ENCODE measurements around the gene TUBA1A.

Gene TUBA1A

DNA sequence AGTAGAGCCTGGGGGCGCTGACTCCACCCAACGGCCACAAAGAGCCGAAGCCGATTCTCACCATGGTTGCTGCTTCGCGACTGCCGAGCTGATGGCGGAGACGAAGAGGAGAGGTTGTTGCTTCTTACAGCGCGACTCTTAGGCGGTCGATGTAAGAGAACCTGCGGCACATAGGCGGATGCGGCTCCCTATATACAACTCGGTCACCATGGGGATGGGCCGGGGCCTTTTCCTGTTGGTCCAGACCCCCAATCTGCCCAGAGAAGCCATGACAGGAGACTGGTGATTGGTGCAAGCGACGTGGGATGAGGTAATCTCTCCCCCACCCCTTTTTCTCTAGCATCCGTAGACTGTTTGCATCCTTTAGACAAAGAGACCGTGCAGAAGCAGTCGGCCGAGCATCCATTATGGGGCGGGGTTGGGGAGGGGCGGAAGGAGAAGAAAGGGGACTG is at the start of gene TUBA1A (continued):
- TF ChIP-seq PRDM10 (tag by site-specific recombination; IDR thresholded peaks at IDR 0.05) (peak; percentile 22; the same call in 1 of the 2 replicates), ZNF561 (tag by site-specific recombination; IDR thresholded peaks at IDR 0.05; ENCODE audit: borderline replicate concordance) (no peak), ZNF433 (tag by site-specific recombination; IDR thresholded peaks at IDR 0.05; ENCODE audit: low read depth) (no peak), PATZ1 (tag by site-specific recombination; IDR thresholded peaks at IDR 0.05) (no peak; the same call in 1 of the 2 replicates), ZNF623 (tag by site-specific recombination; IDR thresholded peaks at IDR 0.05) (no peak), PRDM1 (tag by site-specific recombination; IDR thresholded peaks at IDR 0.05) (no peak), ZNF221 (tag by site-specific recombination; IDR thresholded peaks at IDR 0.05; ENCODE audit: borderline replicate concordance) (no peak), ZNF266 (tag by site-specific recombination; IDR thresholded peaks at IDR 0.05; ENCODE audit: low read depth) (no peak), ZNF544 (tag by site-specific recombination; IDR thresholded peaks at IDR 0.05) (no peak), ZNF521 (tag by site-specific recombination; IDR thresholded peaks at IDR 0.05) (no peak), IKZF3 (tag by site-specific recombination; IDR thresholded peaks at IDR 0.05) (no peak), KLF16 (tag by site-specific recombination; IDR thresholded peaks at IDR 0.05) (no peak), EGR2 (tag by site-specific recombination; IDR thresholded peaks at IDR 0.05; ENCODE audit: low read depth) (no peak), ZNF341 (tag by site-specific recombination; IDR thresholded peaks at IDR 0.05; ENCODE audit: low read depth) (no peak), SP7 (tag by site-specific recombination; IDR thresholded peaks at IDR 0.05) (peak; percentile 44; the same call in 1 of the 2 replicates), TCF7L2 (IDR thresholded peaks at IDR 0.05; ENCODE audit: borderline replicate concordance, low read depth, low read length) (no peak), ZNF558 (tag by site-specific recombination; IDR thresholded peaks at IDR 0.05) (peak; percentile 29; the same call in 1 of the 2 replicates), INSM2 (tag by site-specific recombination; IDR thresholded peaks at IDR 0.05) (no peak), ZNF707 (tag by site-specific recombination; IDR thresholded peaks at IDR 0.05) (no peak), ZNF175 (tag by site-specific recombination; IDR thresholded peaks at IDR 0.05) (no peak), ZNF148 (tag by site-specific recombination; IDR thresholded peaks at IDR 0.05; ENCODE audit: borderline replicate concordance) (no peak), GLI2 (tag by site-specific recombination; IDR thresholded peaks at IDR 0.05; ENCODE audit: borderline replicate concordance, low read depth) (no peak), ZNF777 (tag by site-specific recombination; IDR thresholded peaks at IDR 0.05; ENCODE audit: borderline replicate concordance) (no peak), ZNF311 (tag by site-specific recombination; IDR thresholded peaks at IDR 0.05; ENCODE audit: borderline replicate concordance) (no peak), ZNF600 (tag by site-specific recombination; IDR thresholded peaks at IDR 0.05) (no peak), TRIM28 (IDR thresholded peaks at IDR 0.05; ENCODE audit: borderline replicate concordance, low read length) (0 out of 2 replicates have a peak, but pooled peaks have one; percentile 42)
- TF ChIP-seq, protein P1, sequence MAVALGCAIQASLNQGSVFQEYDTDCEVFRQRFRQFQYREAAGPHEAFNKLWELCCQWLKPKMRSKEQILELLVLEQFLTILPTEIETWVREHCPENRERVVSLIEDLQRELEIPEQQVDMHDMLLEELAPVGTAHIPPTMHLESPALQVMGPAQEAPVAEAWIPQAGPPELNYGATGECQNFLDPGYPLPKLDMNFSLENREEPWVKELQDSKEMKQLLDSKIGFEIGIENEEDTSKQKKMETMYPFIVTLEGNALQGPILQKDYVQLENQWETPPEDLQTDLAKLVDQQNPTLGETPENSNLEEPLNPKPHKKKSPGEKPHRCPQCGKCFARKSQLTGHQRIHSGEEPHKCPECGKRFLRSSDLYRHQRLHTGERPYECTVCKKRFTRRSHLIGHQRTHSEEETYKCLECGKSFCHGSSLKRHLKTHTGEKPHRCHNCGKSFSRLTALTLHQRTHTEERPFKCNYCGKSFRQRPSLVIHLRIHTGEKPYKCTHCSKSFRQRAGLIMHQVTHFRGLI (tag by site-specific recombination; IDR thresholded peaks at IDR 0.05), result no peak
- TF ChIP-seq, protein P2, sequence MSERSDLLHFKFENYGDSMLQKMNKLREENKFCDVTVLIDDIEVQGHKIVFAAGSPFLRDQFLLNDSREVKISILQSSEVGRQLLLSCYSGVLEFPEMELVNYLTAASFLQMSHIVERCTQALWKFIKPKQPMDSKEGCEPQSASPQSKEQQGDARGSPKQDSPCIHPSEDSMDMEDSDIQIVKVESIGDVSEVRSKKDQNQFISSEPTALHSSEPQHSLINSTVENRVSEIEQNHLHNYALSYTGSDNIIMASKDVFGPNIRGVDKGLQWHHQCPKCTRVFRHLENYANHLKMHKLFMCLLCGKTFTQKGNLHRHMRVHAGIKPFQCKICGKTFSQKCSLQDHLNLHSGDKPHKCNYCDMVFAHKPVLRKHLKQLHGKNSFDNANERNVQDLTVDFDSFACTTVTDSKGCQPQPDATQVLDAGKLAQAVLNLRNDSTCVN (tag by site-specific recombination; optimal IDR thresholded peaks at IDR 0.05), result no peak
